ENCODE measurements around the gene SLC44A1. TPM values are rescaled to one million over a fixed set of nuclear protein-coding genes. Genes with fewer than 3 reads are reported as not detected.

The SLC44A1 gene
- total and polyA plus RNA-seq, 10 of the 15 experiments (the other 5 are each of a cell fraction or from before 2014, with no cell fraction given) = 2.4 to 21.2 (median 12.4) TPM

DNA sequence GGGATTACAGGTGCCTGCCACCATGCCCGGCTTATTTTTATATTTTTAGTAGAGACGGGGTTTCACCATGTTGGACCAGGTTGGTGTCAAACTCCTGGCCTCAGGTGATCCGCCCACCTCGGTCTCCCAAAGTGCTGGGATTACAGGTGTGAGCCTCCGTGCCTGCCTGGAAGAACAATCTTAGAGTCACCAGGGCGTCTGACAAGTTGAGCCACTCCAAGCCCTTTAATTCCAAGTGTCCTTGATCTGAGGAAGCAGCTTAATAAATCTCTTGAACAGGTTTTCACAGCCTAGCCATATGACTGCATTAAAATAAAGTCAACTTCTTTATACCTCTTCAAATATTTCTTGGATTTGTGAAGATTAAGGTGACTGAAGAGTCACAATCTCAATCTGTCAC, 31.5 kb downstream of the SLC44A1 start:
- in situ Hi-C loops (cut with MboI) (no loop called here), intact Hi-C loops (cut with micrococcal nuclease; ENCODE audit: unreplicated experiment) (no loop called here)
- Histone ChIP-seq H3K27me3 (replicated peaks in 1 of 2; ENCODE audit: control insufficient read depth in 2 of 2, insufficient read depth in 2 of 2, low read length in 1 of 2) (no peaks in the 10 kb centered on the region), H4K20me1 (ENCODE audit: control insufficient read depth, insufficient read depth) (no peaks in the 10 kb centered on the region), H3K79me2 (ENCODE audit: control insufficient read depth, insufficient read depth, low read length) (no peaks in the 10 kb centered on the region), H3K27ac (ENCODE audit: control insufficient read depth, insufficient read depth) (no peak overlapping the region), H3K9me3 (replicated peaks; ENCODE audit: control insufficient read depth, insufficient read depth, low read length) (no peaks in the 10 kb centered on the region), H3K9ac (ENCODE audit: control insufficient read depth, insufficient read depth, low read length) (no peak overlapping the region), H3K4me1 (ENCODE audit: control insufficient read depth, insufficient read depth, low read length) (no peaks in the 10 kb centered on the region), H2AFZ (ENCODE audit: control insufficient read depth, low read depth, low read length) (no peak overlapping the region), H3K36me3 (ENCODE audit: control insufficient read depth in 2 of 2, insufficient read depth in 2 of 2, low read length in 1 of 2) (no peaks in the 10 kb centered on the region), H3K4me3 (no peak overlapping the region), H3K4me2 (ENCODE audit: control insufficient read depth, insufficient read depth) (no peak overlapping the region)
- no peak for TF ChIP-seq RELA (IDR thresholded peaks at IDR 0.05; ENCODE audit: borderline replicate concordance, partially characterized antibody)
- no peak for TF ChIP-seq POLR2AphosphoS5 (IDR thresholded peaks at IDR 0.05; ENCODE audit: low read length)
- no peak for TF ChIP-seq ZBED1 (IDR thresholded peaks at IDR 0.05; ENCODE audit: borderline replicate concordance)
- TF ChIP-seq CHD4 (IDR thresholded peaks at IDR 0.05) = no peak
- no peak for TF ChIP-seq ESRRA (IDR thresholded peaks at IDR 0.05; ENCODE audit: low read length)
- no peak for TF ChIP-seq ZNF384 (IDR thresholded peaks at IDR 0.05; ENCODE audit: borderline replicate concordance, low read depth, low read length)
- TF ChIP-seq RCOR1 (conservative IDR thresholded peaks at IDR 0.05; ENCODE audit: low read depth, low read length) = no peak
- TF ChIP-seq, protein P1, sequence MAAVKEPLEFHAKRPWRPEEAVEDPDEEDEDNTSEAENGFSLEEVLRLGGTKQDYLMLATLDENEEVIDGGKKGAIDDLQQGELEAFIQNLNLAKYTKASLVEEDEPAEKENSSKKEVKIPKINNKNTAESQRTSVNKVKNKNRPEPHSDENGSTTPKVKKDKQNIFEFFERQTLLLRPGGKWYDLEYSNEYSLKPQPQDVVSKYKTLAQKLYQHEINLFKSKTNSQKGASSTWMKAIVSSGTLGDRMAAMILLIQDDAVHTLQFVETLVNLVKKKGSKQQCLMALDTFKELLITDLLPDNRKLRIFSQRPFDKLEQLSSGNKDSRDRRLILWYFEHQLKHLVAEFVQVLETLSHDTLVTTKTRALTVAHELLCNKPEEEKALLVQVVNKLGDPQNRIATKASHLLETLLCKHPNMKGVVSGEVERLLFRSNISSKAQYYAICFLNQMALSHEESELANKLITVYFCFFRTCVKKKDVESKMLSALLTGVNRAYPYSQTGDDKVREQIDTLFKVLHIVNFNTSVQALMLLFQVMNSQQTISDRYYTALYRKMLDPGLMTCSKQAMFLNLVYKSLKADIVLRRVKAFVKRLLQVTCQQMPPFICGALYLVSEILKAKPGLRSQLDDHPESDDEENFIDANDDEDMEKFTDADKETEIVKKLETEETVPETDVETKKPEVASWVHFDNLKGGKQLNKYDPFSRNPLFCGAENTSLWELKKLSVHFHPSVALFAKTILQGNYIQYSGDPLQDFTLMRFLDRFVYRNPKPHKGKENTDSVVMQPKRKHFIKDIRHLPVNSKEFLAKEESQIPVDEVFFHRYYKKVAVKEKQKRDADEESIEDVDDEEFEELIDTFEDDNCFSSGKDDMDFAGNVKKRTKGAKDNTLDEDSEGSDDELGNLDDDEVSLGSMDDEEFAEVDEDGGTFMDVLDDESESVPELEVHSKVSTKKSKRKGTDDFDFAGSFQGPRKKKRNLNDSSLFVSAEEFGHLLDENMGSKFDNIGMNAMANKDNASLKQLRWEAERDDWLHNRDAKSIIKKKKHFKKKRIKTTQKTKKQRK (IDR thresholded peaks at IDR 0.05; ENCODE audit: low read depth, low read length) = no peak
- no peak for TF ChIP-seq FOXM1 (IDR thresholded peaks at IDR 0.05; ENCODE audit: low read depth, low read length)
- TF ChIP-seq SREBF1 (IDR thresholded peaks at IDR 0.05; ENCODE audit: low read length) = no peak
- no peak for TF ChIP-seq ZNF24 (IDR thresholded peaks at IDR 0.05)
- BruUV-seq (replicated peaks) = no TSS peak
- ATAC-seq = no peak
- CTCF ChIA-PET = no interaction called here
- no peak for DNase-seq (ENCODE audit: low read depth, low spot score)
- FAIRE-seq = no peak
- 85% methylated on average over 6 of the region's 6 CpGs for WGBS (ENCODE audit: insufficient coverage, insufficient replicate concordance, low lambda C conversion rate, missing lambda C conversion rate)
- POLR2A ChIA-PET = interaction anchor here (1.2 kb wide), 1 partner anchor 12 kb away, joined by 3 read pairs; no protein-coding TSS in a partner anchor
- SMC1A ChIA-PET (ENCODE audit: uncharacterized antibody, unreplicated experiment) = no interaction called here
- RAD21 ChIA-PET (ENCODE audit: unreplicated experiment) = interaction anchor here (1.5 kb wide), 1 partner anchor 14 kb away, joined by 3 read pairs; no protein-coding TSS in a partner anchor

Measured in GM12878 (cell line).